GM08714 (cell line): Measurements from ENCODE around the gene IQGAP2.

Source experiments
- H3K4me3 ChIP-seq: fragments of 200-500 bp; sonication (Bioruptor generic); 2 replicates; pipeline ENCODE4 v1.5.1; 2014; ENCODE audit warnings: mild to moderate bottlenecking, low read length, inconsistent platforms
- ZNF274 ChIP-seq: IDR thresholded peaks from 2 replicates; pipeline ENCODE4 v1.6.1; 2012; ENCODE audit warnings: mild to moderate bottlenecking, low read depth, low read length

Gene IQGAP2

DNA sequence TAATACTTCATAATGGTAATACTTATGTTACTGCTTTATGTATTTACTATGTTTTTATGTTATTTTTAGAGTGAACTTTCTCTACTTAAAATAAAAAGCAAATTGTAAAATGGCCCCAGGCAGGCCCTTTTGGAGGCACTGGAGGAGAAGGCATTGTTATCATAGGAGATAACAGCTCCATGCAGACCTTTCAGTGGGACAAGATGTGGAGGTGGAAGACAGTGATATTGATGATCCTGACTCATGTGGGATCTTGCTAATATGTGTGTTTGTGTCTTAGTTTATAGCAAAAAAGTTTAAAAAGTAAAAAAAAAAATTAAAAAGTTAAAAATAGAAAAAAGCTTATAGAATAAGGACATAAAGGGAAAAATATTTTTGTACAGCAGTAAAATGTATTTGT, 74.5 kb downstream of the IQGAP2 start:
- no peak overlapping the region for H3K4me3 ChIP-seq
- no peak for TF ChIP-seq ZNF274

DNA sequence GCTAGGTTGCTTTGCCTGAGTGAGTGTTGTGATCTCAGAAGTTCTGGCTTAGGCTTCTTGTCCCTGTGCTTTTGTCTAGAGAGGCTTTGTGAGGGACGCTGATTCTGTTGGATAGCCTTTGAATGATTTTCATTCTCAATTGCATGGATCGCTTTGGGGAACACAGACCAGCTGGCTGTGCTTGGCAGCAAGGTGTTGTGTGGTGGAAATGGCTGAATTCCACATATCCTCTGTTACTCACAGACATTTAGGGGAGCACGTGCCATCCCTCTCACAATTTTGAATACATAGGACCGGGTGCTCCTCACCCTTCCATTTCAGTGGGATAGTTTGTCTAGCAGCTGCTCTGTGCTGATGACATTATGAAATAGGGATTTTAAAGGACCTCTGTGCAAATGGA, 76.2 kb downstream of the IQGAP2 start:
- no peak for TF ChIP-seq ZNF274
- no peak overlapping the region for H3K4me3 ChIP-seq

DNA sequence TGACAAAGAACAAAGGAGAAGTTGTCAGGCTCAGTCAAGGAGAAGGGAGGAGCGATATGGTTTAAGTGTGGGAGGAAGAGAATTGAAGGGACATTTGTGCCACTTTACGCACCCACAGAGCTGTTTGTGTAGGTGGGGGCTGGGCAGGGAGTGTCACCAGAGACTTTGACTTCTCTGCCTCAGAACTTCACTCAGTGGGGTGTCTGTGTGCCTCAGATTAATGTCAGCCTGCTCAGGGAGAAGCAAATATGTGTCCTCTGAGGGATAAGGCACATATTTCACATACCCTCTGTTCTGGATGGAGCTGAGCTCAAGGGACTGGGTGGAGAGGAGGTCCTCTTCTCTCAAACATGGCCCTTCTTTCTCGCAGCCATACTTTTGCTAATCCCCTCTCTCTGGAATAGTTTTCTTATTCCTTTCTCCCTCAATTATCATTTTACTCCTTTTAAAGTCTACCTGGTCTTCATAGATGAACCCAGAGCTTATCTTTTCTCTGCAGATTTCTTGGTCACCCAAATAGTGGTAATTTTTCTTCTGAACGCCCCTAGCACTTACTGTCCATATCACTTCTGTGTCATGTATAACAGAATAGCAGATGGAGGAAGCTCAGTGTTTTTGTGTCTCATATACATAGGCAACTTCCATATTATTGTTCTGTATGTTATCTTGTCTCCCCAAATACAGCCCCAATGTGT, 77.0 kb downstream of the IQGAP2 start:
- TF ChIP-seq ZNF274, result no peak
- no peak overlapping the region for H3K4me3 ChIP-seq

DNA sequence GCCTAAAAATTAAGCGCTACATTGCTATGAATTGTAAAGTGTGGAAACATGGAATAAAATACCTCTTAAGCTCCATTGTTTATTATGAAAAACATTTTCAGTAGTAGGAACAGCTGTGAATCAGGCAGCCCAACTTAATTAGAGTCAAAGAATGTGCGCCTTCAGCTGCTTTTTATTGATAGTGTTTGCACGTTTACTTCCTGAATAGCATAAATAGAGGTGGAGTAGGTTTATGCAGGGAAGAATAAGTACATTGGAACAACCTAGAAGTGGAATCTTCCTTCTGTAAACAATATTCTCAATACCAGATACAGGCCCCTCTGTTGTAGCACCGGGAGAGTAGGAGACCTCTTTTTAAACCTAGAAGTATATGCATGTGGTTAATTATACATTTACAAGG, 79.9 kb downstream of the IQGAP2 start:
- no peak for TF ChIP-seq ZNF274
- no peak overlapping the region for H3K4me3 ChIP-seq

DNA sequence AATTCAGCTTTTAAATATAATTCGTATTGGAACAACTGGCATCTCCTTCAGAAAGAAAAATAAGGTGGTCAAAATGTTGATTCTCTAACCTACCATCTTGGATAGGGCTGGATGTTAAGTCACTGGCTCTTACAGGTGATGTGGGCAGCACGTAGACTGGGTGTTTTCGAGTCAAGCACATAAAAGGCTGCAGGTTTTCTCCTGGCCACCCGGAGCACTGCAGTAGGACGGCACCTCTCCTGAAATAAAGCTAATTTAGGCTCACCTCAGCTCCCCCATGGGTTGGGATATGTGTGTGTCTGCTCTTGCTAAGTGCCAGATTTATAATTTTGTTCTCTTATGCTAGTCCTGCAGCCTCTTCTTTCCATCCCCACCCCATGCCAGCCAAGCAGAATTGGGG, 80.3 kb downstream of the IQGAP2 start:
- no peak for TF ChIP-seq ZNF274
- H3K4me3 ChIP-seq, result no peak overlapping the region

- no peak for TF ChIP-seq ZNF274
- no peak overlapping the region for H3K4me3 ChIP-seq
Measured at GRCh38 chr5:76483881-76484280, 80.8 kb downstream of the IQGAP2 start.

DNA sequence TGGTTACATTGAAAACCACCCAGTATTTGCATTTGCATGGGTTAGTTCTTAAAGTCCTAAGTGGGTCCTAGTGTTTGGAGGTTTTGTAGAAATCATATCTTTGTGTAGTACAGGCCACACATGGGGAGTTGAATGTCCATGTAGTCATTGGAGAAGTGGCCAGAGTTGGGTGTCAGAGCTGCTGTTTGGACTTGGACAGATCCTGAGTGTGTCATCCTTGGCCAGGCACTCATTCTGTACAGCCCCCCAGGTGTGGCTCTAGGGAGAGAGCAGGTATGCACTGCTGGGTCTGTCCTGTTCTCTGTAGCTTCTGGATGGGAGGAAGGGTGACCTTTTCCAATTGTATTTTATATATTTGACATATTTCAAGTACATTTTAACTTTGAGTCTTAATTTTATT, 82.4 kb downstream of the IQGAP2 start:
- no peak overlapping the region for H3K4me3 ChIP-seq
- TF ChIP-seq ZNF274, result no peak

DNA sequence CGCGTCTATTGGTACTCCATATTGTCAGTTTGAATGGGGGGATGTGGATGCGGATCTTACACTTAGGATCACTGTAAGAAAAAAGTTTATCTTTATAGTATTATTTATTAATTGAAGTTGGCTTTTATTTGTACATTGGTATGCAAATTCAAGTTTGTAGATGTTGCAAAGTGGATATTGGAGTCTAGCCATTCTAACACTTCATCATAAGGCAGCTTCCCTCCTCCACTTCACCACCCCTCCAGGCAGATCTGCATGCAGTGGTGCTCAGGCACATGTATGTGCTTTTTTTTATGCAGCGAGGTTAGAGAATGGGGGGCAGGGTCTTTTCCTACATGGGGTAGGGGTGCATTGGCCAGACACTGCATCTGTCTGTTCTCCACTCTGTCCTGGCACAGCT, 84.3 kb downstream of the IQGAP2 start:
- no peak for TF ChIP-seq ZNF274
- no peak overlapping the region for H3K4me3 ChIP-seq

DNA sequence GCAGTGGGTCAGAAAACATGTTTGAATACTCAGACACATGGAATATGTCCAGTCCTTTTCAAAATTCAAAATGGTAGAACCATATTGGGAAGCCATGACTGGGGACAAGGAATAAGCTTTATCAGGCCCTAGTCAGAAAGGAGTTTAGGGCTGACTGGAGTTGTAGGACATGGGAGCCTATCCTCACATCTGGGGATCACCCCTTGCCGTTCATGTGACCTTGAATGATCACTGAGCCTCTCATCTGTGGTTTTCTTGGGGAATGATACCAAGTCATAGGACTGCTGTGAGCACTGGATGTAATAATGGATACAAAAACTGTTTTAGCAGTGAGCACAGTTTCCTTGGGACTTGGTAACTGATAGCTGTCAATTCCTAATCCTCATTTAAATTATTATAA, 84.7 kb downstream of the IQGAP2 start:
- H3K4me3 ChIP-seq, result no peak overlapping the region
- no peak for TF ChIP-seq ZNF274

DNA sequence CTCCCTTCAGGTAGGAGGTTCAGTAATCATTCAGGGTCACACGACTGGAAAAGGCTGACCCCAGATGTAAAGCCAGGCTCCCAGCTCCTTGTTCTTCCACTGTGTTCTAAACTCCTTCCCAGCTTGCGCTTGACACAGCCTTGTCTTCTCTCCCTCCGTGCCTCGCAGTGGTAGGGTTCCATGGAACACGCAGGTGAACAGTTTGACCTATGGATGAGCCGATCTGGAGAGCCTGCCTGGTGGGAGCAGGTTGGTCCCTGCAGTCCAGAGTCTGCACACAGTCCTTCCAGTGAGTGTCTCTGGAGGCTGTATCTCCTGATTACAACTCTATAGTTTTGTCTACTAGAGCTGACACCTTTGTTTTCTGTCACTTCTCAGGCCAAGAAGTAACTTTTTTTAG, 85.9 kb downstream of the IQGAP2 start:
- no peak for TF ChIP-seq ZNF274
- H3K4me3 ChIP-seq, result no peak overlapping the region

DNA sequence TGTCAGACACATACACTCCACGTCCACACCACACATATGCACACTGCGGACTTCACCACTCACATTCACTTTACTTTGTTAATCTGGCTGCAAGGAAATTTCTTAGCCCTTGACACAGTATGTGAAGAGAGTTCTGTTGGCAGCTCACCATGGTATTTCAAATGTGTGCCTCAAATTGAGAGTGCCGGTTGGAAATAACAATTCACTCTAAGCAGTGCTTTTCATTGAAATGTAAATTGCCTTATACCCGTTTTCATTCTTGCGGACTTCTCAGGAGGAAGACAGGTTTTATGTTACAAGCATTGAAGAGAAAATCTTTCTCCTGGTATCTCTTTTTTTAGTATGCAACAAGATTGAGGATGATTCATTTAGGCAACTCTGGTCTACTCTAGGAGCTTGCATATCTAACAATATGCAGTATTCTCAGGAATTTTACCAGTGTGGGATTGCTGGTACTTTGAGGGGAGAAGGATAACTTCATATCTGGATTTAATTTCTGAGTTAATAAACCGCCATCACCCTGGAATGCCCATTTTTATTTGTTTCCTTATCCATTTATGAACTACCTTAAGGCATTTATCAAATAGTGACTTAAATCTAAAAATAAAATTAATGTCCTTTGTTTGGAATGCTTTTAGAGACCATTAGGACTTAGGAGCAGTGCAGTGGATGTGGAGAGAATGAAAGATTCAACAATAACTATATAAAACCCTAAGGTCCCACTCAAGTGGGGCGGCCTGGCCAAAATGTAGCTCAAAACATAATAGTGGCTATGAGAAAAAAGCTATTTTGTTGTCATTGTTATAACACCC, 87.0 kb downstream of the IQGAP2 start:
- no peak for TF ChIP-seq ZNF274
- no peak overlapping the region for H3K4me3 ChIP-seq

DNA sequence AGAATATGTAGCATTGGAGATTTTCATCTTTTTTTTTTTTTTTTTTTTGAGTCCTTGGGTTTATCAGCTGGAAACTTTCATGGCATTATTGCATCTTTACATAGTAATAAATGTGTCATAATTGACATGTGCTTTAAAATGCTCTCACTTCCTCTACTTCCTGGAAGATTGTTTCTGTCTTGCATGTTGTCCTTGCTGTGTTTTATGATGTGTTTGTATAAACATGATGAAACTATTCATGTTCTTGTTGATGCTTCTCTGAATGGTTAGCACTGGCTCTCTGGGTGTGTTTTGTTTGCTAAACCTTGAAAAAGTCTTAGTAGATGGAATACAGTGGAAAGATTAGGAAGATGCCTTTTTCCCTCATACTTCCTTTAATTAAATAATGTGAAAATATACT, 87.9 kb downstream of the IQGAP2 start:
- H3K4me3 ChIP-seq, result no peak overlapping the region
- no peak for TF ChIP-seq ZNF274

GRCh38 chr5:76492819-76493189, 89.7 kb downstream of the IQGAP2 start:
- TF ChIP-seq ZNF274, result no peak
- no peak overlapping the region for H3K4me3 ChIP-seq

GRCh38 chr5:76493190-76493837, 90.2 kb downstream of the IQGAP2 start:
- TF ChIP-seq ZNF274, result no peak
- no peak overlapping the region for H3K4me3 ChIP-seq

DNA sequence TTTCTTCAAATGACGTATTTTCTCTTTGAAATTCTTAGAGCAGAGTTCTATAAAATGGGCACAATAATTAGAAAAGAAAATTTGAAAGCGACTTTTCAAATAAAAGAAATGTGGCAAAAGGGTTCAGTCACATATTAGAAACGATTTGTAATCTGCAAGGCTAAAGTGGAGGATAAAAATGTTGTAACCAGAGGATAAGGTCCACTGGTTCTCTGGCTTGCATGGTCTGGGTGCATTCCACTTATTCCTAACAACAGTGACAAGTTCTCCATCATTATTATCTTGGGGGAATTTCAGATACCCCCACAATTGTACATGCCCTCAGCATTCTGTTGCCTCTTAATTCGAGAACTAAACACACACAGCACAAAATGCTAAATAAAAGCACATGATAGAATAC, 91.1 kb downstream of the IQGAP2 start:
- TF ChIP-seq ZNF274, result no peak
- H3K4me3 ChIP-seq, result no peak overlapping the region
